ENCODE results near the gene KPNA4.

The KPNA4 gene

DNA sequence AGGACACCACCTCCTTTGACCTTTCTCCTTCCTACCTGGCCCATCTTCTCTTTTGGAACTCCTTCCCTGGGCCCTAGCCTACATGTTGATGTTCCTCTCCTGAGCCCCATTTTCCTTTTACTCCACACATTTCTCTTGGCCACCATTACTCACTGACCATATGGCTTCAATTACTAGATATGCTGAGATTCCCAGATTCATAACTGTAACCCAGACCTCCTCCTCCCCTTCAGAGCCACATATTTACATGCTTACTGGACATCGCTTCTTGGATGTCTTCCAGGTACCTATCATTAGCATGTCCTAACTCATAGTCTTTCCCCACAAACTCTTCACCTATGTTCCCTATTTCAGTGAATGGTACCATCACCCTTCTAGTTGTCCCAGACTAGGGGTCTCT, 91.4 kb downstream of the KPNA4 start (continued):
- TF ChIP-seq, protein P1, sequence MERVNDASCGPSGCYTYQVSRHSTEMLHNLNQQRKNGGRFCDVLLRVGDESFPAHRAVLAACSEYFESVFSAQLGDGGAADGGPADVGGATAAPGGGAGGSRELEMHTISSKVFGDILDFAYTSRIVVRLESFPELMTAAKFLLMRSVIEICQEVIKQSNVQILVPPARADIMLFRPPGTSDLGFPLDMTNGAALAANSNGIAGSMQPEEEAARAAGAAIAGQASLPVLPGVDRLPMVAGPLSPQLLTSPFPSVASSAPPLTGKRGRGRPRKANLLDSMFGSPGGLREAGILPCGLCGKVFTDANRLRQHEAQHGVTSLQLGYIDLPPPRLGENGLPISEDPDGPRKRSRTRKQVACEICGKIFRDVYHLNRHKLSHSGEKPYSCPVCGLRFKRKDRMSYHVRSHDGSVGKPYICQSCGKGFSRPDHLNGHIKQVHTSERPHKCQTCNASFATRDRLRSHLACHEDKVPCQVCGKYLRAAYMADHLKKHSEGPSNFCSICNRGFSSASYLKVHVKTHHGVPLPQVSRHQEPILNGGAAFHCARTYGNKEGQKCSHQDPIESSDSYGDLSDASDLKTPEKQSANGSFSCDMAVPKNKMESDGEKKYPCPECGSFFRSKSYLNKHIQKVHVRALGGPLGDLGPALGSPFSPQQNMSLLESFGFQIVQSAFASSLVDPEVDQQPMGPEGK (CRISPR knock-in tag; IDR thresholded peaks at IDR 0.05; ENCODE audit: borderline replicate concordance), result no peak
- peak; percentile 45; the same call in 1 of the 2 replicates for TF ChIP-seq ZNF70 (CRISPR knock-in tag; IDR thresholded peaks at IDR 0.05)
- TF ChIP-seq ZC3H10 (CRISPR knock-in tag; IDR thresholded peaks at IDR 0.05), result no peak
- peak; percentile 72 for TF ChIP-seq ISL1 (CRISPR knock-in tag; IDR thresholded peaks at IDR 0.05)
- no peak for TF ChIP-seq ZNF565 (CRISPR knock-in tag; conservative IDR thresholded peaks at IDR 0.05; ENCODE audit: low read depth)
- TF ChIP-seq ZFP3 (CRISPR knock-in tag; IDR thresholded peaks at IDR 0.05), result peak; percentile 68; the same call in 1 of the 2 replicates
- no peak for TF ChIP-seq ARNTL (CRISPR knock-in tag; IDR thresholded peaks at IDR 0.05; ENCODE audit: borderline replicate concordance, low read depth)
- TF ChIP-seq, protein P2, sequence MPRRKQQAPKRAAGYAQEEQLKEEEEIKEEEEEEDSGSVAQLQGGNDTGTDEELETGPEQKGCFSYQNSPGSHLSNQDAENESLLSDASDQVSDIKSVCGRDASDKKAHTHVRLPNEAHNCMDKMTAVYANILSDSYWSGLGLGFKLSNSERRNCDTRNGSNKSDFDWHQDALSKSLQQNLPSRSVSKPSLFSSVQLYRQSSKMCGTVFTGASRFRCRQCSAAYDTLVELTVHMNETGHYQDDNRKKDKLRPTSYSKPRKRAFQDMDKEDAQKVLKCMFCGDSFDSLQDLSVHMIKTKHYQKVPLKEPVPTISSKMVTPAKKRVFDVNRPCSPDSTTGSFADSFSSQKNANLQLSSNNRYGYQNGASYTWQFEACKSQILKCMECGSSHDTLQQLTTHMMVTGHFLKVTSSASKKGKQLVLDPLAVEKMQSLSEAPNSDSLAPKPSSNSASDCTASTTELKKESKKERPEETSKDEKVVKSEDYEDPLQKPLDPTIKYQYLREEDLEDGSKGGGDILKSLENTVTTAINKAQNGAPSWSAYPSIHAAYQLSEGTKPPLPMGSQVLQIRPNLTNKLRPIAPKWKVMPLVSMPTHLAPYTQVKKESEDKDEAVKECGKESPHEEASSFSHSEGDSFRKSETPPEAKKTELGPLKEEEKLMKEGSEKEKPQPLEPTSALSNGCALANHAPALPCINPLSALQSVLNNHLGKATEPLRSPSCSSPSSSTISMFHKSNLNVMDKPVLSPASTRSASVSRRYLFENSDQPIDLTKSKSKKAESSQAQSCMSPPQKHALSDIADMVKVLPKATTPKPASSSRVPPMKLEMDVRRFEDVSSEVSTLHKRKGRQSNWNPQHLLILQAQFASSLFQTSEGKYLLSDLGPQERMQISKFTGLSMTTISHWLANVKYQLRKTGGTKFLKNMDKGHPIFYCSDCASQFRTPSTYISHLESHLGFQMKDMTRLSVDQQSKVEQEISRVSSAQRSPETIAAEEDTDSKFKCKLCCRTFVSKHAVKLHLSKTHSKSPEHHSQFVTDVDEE (CRISPR knock-in tag; IDR thresholded peaks at IDR 0.05), result peak; percentile 70
- TF ChIP-seq, protein P3, sequence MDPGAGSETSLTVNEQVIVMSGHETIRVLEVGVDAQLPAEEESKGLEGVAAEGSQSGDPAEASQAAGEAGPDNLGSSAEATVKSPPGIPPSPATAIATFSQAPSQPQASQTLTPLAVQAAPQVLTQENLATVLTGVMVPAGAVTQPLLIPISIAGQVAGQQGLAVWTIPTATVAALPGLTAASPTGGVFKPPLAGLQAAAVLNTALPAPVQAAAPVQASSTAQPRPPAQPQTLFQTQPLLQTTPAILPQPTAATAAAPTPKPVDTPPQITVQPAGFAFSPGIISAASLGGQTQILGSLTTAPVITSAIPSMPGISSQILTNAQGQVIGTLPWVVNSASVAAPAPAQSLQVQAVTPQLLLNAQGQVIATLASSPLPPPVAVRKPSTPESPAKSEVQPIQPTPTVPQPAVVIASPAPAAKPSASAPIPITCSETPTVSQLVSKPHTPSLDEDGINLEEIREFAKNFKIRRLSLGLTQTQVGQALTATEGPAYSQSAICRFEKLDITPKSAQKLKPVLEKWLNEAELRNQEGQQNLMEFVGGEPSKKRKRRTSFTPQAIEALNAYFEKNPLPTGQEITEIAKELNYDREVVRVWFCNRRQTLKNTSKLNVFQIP (CRISPR knock-in tag; IDR thresholded peaks at IDR 0.05; ENCODE audit: borderline replicate concordance, low read depth), result no peak
- no peak for TF ChIP-seq BACH2 (CRISPR knock-in tag; IDR thresholded peaks at IDR 0.05; ENCODE audit: borderline replicate concordance)

DNA sequence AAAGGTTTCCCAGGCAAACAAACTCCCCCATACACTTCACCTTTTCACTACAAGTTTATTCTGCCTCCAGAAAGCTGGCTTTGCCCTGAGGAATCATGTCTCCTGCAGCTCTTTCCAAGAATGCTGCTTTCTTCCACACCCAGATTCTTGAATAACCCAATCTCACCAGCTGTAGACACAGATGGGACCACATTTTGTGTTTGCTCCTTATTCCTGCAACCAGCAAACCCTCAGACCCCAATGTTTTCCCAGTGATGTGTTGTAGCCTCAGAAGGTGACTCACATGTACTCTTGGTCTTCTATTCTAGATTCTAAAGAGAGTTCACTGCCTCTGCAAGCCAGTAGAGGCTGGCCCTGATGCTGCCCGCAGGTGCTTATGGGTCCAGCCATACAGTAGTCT, 92.2 kb downstream of the KPNA4 start:
- ATAC-seq, result no peak
- TF ChIP-seq ZFP30 (CRISPR knock-in tag; IDR thresholded peaks at IDR 0.05) (no peak), SNAI2 (CRISPR knock-in tag; IDR thresholded peaks at IDR 0.05) (no peak)

DNA sequence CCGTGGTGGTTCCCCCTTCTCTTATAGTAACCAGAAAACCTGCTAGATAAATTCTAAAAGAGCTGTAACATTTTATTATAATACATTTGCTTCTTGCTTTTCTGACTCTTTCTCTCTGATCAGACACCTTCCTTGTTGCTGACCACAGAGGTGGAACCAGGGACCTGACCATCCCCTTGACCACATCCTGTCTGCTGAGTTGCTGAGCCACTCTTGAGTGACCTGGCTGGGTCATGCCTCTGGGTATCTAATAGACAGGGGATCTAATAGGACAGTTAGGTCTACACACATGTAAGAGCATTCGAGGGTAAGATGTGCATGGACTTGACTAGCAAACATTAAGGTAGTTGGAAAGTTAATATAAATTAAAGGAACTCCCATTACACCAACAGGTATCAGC, 93.0 kb downstream of the KPNA4 start:
- TF ChIP-seq ZC3H10 (CRISPR knock-in tag; IDR thresholded peaks at IDR 0.05) (no peak), ESRRG (CRISPR knock-in tag; IDR thresholded peaks at IDR 0.05) (no peak), ZNF565 (CRISPR knock-in tag; conservative IDR thresholded peaks at IDR 0.05; ENCODE audit: low read depth) (no peak), ARNTL (CRISPR knock-in tag; IDR thresholded peaks at IDR 0.05; ENCODE audit: borderline replicate concordance, low read depth) (no peak), TOX (CRISPR knock-in tag; IDR thresholded peaks at IDR 0.05; ENCODE audit: borderline replicate concordance) (no peak), SNAI2 (CRISPR knock-in tag; IDR thresholded peaks at IDR 0.05) (no peak), ZFP3 (CRISPR knock-in tag; IDR thresholded peaks at IDR 0.05) (no peak), ISL1 (CRISPR knock-in tag; IDR thresholded peaks at IDR 0.05) (no peak), BACH2 (CRISPR knock-in tag; IDR thresholded peaks at IDR 0.05; ENCODE audit: borderline replicate concordance) (no peak), GLIS3 (CRISPR knock-in tag; IDR thresholded peaks at IDR 0.05) (no peak), ZFP30 (CRISPR knock-in tag; IDR thresholded peaks at IDR 0.05) (no peak), RARB (CRISPR knock-in tag; IDR thresholded peaks at IDR 0.05) (no peak), PPARA (CRISPR knock-in tag; IDR thresholded peaks at IDR 0.05; ENCODE audit: borderline replicate concordance) (no peak)
- TF ChIP-seq, protein P4, sequence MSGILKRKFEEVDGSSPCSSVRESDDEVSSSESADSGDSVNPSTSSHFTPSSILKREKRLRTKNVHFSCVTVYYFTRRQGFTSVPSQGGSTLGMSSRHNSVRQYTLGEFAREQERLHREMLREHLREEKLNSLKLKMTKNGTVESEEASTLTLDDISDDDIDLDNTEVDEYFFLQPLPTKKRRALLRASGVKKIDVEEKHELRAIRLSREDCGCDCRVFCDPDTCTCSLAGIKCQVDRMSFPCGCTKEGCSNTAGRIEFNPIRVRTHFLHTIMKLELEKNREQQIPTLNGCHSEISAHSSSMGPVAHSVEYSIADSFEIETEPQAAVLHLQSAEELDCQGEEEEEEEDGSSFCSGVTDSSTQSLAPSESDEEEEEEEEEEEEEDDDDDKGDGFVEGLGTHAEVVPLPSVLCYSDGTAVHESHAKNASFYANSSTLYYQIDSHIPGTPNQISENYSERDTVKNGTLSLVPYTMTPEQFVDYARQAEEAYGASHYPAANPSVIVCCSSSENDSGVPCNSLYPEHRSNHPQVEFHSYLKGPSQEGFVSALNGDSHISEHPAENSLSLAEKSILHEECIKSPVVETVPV (CRISPR knock-in tag; IDR thresholded peaks at IDR 0.05), result no peak
- ATAC-seq, result no peak

DNA sequence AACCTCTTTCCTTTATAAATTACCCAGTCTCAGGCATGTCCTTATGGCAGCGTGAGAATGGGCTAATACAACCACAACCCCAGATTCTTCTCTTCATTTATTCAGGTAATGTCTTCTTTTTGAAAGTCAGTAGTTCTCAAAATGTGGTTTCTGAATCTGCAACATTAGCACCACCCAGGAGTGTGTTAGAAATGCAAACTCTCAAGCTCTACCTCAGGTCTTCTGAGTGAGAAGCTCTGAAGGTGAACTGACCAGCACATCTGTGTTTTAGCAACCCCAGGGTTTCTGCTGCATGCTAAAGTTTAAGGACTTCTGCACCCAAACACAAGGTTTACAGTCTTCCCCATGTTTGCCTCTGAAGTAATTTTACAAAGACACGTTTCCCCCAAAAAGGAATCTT, 93.5 kb downstream of the KPNA4 start:
- no peak for ATAC-seq
- TF ChIP-seq ESRRG (CRISPR knock-in tag; IDR thresholded peaks at IDR 0.05), result no peak
- TF ChIP-seq, protein P4 (CRISPR knock-in tag; IDR thresholded peaks at IDR 0.05), result no peak
- no peak for TF ChIP-seq BACH2 (CRISPR knock-in tag; IDR thresholded peaks at IDR 0.05; ENCODE audit: borderline replicate concordance)
- TF ChIP-seq RARB (CRISPR knock-in tag; IDR thresholded peaks at IDR 0.05), result no peak
- TF ChIP-seq OSR1 (CRISPR knock-in tag; IDR thresholded peaks at IDR 0.05), result no peak
- no peak for TF ChIP-seq GLIS3 (CRISPR knock-in tag; IDR thresholded peaks at IDR 0.05)
- TF ChIP-seq, protein P1 (CRISPR knock-in tag; IDR thresholded peaks at IDR 0.05; ENCODE audit: borderline replicate concordance), result no peak
- no peak for TF ChIP-seq SNAI2 (CRISPR knock-in tag; IDR thresholded peaks at IDR 0.05)
- TF ChIP-seq, protein P2 (CRISPR knock-in tag; IDR thresholded peaks at IDR 0.05), result no peak
- no peak for TF ChIP-seq ISL1 (CRISPR knock-in tag; IDR thresholded peaks at IDR 0.05)
- no peak for TF ChIP-seq ZC3H10 (CRISPR knock-in tag; IDR thresholded peaks at IDR 0.05)
- no peak for TF ChIP-seq TCF4 (CRISPR knock-in tag; IDR thresholded peaks at IDR 0.05; ENCODE audit: borderline replicate concordance)
- no peak for TF ChIP-seq TOX (CRISPR knock-in tag; IDR thresholded peaks at IDR 0.05; ENCODE audit: borderline replicate concordance)

All from SK-N-SH treated with all-trans-retinoic acid at 6 μM for 48 hours (cell line).